NCI-H446 (cell line): ENCODE measurements around the gene MYCBPAP.

ENCODE experiments used
- DNase-seq, 2 experiments: peaks; one replicate each; lab custom pipeline; 2025; lab: John Stamatoyannopoulos, UW

MYCBPAP gene

GRCh38 chr17:50576864-50577263 is 68.6 kb downstream of the MYCBPAP start:
- no peak for DNase-seq

DNA sequence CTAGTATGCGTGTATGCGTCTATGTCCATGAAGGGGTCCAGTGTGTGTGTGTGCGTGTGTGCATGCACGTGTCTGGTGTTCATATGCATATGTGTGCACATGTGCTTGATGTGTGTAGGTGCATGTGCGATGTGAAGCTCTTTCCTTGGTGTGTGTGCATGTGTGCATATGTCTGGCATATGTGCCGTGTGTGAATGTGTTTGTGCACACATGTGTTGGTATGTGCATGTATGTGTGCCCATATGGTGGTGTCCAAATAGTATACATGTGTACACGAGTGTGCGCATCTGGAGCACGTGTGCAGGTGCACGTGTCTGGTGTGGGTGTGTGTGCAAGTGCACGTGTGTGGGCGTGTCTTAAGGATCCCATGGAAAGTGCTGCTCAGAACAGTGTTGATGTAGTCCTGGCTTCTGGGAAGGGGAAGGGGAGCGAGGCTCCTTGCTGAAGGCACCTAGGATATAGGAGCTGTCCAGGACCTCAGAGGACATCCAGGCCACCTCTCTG is 69.3 kb downstream of the MYCBPAP start:
- no peak for DNase-seq

DNA sequence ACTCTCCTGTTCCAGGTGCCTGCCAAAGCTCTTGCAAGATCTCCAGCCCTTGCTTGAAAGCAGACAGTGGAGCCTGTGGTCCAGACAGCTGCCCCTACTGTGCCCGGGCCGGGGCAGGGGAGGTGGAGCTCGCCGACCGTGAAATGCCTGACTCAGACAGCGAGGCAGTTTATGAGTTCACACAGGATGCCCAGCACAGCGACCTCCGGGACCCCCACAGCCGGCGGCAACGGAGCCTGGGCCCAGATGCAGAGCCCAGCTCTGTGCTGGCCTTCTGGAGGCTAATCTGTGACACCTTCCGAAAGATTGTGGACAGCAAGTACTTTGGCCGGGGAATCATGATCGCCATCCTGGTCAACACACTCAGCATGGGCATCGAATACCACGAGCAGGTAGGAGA is 69.9 kb downstream of the MYCBPAP start:
- no peak for DNase-seq

- DNase-seq: no peak
These were observed 71.2 kb downstream of the MYCBPAP start for GRCh38 chr17:50579399-50579798.

GRCh38 chr17:50580646-50581045 is 72.4 kb downstream of the MYCBPAP start:
- DNase-seq: no peak
